Activated CD8-positive, alpha-beta memory T cell treated with anti-CD3 and anti-CD28 coated beads, Interleukin-2, amount 50 U/mL, for 4 hours (primary cell): ENCODE data around the gene CCR7.

ENCODE experiments used
- DNase-seq: peaks from one replicate; pipeline ENCODE4 v3.0.0-alpha.2; 2020

Gene CCR7

DNA sequence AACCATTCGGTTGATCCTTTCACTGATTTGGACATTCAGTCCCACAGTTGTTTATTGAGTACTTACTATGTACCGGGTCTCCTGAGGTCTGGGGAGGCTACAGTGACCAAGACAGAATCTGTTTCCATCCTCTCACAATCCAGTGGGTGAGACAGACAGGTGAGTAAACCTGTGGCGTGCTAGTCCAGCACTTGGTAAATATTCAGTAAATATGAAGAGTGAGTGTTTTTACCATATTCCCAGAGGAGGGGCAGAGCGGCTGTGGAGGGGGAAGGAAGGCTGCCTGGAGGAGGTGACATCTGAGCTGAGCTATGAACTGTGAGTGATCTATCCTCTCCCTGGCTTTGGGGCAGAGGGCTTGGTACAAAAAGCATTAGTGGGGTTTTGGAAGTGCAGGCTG is 31.4 kb downstream of the CCR7 start:
- no peak for DNase-seq

- DNase-seq: no peak
Observed at GRCh38 chr17:40532520-40533253, 32.6 kb downstream of the CCR7 start.

DNA sequence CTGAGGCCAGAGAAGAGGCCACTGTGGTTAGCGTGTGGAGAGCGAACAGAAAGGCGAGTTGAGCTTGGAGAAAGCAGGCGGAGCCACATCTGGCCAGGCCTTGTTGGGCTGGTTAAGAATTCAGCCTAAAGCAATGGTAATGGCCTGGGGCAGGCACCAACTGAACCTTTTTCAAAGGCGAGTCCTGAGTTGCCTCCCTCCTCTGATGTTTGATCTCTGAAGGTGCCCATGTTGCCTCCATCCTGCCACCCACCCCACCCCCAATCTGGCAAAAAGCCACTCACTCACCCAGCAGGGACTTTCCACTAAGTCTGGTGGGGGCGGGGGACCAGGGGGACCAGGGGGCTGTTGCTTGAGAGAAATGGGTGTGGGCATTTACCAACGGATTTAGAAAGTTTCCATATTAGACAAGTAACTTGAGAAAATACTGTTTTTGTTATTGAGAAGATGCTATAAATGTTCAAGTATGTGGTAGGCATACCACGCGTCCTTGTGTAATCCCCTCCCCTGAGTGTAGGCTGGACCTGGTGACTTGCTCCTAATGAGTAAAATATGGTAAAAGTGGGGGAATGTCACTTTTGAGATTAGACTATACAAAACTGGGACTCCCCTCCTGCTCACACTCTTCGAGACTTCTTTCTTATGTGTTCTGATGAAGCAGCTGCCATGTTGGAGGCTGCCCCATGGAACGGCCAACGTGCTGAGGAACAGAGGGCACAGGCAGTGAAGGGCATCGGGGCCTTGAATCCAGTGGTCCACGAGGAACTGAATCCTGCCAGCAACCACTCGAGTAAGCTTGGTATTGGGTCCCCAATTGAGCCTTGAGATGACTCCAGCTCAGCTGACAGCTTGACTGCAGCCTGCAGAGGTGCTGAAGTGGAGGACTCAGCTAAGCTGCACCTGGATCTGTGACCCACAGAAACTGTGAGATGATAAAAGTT is 34.0 kb downstream of the CCR7 start:
- peak; percentile 75 for DNase-seq

DNA sequence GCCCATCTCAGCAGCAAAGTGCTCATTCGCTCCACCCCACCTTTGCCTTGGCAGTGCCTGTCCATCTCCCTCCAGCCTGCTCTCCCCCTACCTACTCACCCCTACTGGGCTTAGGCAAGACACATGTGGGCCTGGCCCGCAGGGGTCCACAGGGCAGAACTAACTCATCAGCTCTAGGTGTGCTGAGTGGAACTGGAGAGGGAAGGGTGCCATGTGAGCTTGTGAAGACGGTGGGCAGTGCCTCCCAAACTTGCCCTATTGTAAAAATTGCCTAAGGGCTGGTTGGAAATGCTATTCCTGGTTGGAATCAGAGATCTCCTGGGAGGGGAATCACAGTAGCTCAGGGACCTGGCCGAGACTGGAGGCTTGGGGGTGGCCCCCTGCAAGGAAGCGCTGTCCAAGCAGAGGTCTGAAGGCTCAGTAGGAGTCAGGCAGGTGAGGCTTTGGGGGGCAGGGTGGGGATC is 34.7 kb downstream of the CCR7 start:
- no peak for DNase-seq

GRCh38 chr17:40529991-40530390 is 35.3 kb downstream of the CCR7 start:
- no peak for DNase-seq

DNA sequence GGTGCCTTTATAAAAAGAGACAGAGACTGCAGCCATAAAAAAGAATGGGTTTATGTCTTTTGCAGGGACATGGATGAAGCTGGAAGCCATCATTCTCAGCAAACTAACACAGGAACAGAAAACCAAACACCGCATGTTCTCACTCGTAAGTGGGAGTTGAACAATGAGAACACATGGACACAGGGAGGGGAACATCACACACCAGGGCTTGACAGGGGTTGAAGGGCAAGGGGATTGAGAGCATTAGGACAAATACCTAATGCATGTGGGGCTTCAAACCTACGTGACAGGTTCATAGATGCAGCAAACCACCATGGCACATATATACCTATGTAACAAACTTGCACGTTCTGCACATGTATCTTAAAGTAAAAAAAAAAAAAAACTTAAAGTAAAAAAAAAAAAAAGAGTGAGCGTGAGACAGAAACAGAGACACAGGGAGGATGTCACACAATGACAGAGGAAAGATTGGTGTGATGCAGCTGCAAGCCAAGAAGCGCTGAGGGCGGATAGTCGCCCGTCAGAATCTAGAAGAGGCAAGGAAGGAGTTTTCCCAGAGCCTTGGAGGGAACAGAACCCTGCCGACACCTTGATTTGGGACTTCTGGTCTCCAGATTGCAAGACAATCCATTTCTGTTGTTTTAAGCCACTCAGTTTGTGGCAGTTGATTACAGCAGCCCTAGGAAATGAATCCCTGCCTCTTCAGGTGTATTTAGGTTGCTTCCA is 36.4 kb downstream of the CCR7 start:
- no peak for DNase-seq

DNA sequence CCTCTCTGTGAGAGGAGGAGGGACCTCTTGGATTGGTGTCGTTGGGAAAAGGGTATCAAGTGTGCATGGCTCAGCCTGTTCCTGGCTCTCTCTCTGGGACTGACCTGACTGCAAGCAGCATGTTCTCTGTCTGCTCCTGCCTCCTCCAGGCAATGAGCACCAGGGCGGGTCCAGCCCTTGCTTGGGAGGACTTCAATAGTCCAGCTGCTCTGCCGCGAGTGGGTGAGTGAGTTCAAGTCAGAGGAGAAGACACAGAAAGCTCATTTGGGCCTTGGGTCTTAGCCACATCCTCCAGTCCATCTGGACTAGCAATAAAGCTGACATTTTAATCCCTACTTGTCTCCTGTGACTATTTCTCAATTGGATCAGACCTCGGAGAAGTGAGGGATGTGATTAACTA is 38.6 kb downstream of the CCR7 start:
- DNase-seq: no peak

DNA sequence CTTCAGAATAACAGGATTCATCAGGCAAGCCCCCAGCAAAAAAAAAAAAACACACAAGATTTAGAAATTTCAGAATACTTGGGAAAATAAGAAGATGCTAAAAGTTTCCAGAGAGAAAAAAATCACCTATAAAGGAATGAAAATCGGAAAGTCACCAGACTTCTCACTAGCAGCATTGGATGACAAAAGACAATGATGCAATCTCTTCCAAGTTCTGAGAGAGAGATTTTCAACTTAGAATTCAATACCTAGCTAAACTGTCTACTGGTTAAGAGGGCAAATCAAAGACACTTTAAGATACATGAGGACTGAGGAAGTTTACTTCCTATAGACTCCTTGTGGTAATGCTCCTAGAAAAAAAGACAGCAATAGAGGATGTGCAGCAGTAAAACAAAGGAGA is 40.0 kb downstream of the CCR7 start:
- no peak for DNase-seq

GRCh38 chr17:40524243-40524965 is 40.9 kb downstream of the CCR7 start:
- DNase-seq: no peak

GRCh38 chr17:40522961-40523310 is 42.3 kb downstream of the CCR7 start:
- DNase-seq: no peak

DNA sequence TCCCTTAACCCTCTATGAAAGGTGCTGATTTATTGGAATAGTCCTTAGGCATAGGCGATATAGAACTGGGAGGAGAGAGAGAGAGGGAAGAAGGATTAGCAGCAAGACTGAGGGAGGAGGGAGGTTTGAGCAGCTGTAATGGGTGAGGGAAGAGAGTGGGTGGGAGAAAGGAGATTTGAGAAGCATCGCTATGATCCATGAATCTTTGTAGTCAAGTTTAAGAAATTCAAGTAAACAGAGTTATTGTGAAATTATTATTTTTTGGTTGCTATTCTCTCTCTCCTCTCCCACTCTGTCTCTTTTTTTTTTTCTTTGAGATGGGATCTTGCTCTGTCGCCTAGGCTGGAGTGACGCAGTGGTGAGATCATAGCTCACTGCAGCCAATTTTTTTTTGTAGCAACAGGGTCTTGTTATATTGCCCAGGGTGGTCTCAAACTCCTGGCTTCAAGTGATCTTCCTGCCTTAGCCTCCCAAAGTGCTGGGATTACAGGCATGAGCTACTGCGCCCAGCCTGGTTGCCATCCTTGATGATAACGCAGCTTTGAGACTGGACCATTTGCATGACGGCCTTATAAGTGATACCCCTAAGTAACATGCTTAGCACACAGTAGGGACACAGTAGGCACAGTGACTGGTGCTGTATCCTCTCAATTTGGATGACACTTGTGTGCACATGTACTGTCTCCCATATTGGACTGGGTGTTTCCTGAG is 42.9 kb downstream of the CCR7 start:
- DNase-seq: no peak

GRCh38 chr17:40520991-40521453 is 44.2 kb downstream of the CCR7 start:
- no peak for DNase-seq

DNA sequence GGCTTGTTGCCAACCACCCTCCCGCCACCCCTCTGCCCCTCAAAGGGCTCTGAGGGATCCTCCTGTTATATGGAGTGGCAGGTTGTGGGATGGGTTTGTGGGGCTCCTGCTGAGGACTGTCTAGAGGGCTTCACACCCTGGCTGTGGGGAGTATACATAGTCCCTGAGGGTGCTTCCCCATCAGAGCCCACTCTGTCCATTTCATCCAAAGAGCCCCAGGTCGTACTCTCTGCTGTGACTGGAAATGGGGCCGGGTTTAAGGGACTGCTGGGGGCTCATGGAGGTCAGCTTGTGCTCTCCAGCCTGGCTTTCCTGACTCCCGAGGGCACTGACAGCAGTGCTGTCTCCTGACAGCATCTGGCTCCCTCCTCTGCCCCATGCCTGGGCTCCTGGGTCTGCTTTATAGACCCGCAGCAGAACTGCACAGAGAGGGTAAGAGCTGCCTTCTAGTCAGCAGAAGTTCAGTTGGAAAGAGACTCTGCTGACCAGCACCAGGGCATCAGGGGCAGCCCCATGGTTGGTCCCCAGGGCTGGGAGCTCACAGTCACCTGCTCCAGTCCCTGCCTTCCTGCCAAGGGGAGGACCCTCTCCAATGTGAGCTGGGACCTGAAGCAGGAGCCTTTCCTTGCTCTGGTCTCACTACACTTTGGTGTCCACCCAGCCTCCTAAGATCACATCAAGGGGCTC is 46.0 kb downstream of the CCR7 start:
- no peak for DNase-seq

DNA sequence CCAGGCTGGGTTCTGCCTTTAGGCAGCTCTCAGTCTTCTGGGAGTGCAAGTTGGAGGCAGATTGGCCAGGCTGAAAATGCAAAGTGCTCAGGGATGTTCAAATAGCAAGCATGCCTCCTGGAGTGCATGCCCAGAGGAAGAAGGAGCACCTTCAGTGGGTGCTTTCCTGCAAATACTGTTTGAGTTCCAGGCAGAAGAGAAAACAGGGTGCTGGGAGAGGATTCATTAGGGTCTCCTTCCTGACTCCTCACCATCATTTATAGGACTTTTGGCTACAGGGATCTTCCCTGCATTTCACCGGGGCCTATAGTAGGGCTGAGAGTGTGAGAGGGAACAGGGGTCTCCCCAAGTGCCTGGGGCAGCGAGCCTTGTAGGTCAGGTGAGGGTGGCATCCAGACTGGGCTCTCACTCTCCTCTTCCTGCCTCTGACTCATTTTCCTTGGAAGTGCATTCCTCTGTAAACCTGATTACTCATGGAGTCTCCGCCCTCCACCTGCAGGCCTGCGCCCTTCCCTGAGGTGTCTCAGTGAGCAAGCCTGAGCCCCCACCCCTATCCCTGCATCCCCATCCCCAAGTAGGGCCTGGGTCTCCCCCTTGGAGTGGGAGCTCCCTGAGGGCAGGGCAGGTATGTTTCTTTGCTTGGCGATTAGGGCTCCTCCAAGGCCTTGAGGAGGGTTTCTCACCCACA is 46.7 kb downstream of the CCR7 start:
- no peak for DNase-seq

DNA sequence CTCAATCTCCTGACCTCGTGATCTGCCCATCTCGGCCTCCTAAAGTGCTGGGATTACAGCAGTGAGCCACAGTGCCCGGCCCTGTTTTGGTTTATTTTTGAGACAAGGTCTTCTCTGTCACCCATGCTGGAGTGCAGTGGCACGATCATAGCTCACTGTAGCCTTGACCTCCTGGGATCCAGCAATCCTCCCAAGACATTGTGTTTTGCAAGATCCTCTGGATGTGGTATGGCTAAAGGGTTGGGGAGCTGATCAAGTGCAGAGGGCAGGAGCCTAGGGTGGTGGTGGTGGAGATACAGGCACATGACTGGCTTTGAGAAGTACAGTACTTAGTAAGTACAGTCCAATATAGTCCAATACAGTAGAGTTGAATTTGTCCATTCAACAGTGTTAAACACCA is 47.3 kb downstream of the CCR7 start:
- DNase-seq: no peak

DNA sequence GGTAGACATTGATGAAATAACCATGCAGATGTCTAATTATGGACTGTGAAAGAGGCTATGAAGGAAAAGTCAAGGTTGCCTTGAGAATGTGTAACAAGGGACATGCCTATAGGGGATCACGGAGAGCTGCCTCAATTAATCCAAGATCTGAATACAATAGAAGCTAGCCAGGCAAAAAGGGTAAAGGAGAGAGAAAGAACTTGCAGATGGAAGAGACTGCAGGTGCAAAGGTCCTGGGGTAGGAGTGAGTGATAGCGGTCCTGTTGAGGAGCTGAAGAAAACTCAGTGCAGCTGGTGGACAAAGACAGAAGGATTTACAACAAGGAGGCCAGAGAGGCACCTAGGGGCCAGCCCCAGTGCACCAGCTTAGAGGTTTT is 48.0 kb downstream of the CCR7 start:
- DNase-seq: no peak

GRCh38 chr17:40516581-40517285 is 48.5 kb downstream of the CCR7 start:
- DNase-seq: peak; percentile 48

DNA sequence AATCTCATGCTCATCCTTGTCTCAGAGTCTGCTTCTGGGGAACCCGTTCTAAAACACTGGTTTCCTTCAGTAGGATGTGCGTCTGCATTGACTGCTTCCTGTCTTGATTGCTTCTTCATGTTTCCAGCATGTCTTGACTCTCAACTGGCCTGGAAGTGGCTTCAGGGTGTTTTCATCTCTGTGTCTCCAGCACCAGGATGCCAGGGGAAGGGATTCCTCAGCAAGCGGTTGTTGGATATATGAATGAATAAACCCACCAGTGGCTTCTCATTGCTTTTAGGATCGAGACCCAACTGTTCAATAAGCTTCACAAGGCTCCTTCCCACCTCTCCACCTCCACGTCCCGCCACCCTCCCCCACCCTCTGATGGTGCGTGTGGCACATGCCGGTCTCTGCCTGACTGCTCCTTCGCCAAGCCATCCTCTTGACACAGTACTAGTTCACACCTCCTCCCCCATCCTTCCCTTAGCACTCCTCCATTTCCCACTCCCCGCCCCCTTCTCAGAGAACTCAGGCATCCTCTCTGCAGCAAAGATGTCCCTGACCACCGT is 49.7 kb downstream of the CCR7 start:
- no peak for DNase-seq

- DNase-seq: no peak
Observed at GRCh38 chr17:40515011-40515410, 50.3 kb downstream of the CCR7 start.
